BLaER1 treated with 17β-estradiol and CSF1 and Interleukin-3, amounts not matched to agents 10 nM and 100 nM (cell line): Measurements from ENCODE around the gene S100P.

Source experiments
- H3K27ac ChIP-seq, 11 experiments: shearing (Covaris generic); formaldehyde crosslinking; 2 replicates each; pipeline ENCODE4 v1.8.1; 2022
- H3K27me3 ChIP-seq, 11 experiments: shearing (Covaris generic); formaldehyde crosslinking; 2 replicates each; pipeline ENCODE4 v1.8.1; 2022
- H3K36me3 ChIP-seq, 11 experiments: shearing (Covaris generic); formaldehyde crosslinking; 2 replicates each; pipeline ENCODE4 v1.8.1; 2022
- H3K4me1 ChIP-seq, 10 experiments: shearing (Covaris generic); formaldehyde crosslinking; 2 replicates each; pipeline ENCODE4 v1.8.1; 2022
- H3K4me2 ChIP-seq, 11 experiments: shearing (Covaris generic); formaldehyde crosslinking; 2 replicates each; pipeline ENCODE4 v1.8.1; 2022
- H3K4me3 ChIP-seq, 10 experiments: shearing (Covaris generic); formaldehyde crosslinking; 2 replicates each; pipeline ENCODE4 v1.8.1; 2022
- H3K9ac ChIP-seq, 11 experiments: shearing (Covaris generic); formaldehyde crosslinking; 2 replicates each; pipeline ENCODE4 v1.8.1; 2022
- H3K9me3 ChIP-seq, 11 experiments: shearing (Covaris generic); formaldehyde crosslinking; replicated peaks in 1 of 11; 2 replicates each; pipeline ENCODE4 v1.8.1; 2022
- H4K20me1 ChIP-seq, 11 experiments: shearing (Covaris generic); formaldehyde crosslinking; 2 replicates each; pipeline ENCODE4 v1.8.1; 2022
- Cebpa-rat ChIP-seq, 11 experiments: shearing (Covaris generic); IDR thresholded peaks; 2 replicates each; pipeline ENCODE4 v1.8.1; 2022

S100P gene

DNA sequence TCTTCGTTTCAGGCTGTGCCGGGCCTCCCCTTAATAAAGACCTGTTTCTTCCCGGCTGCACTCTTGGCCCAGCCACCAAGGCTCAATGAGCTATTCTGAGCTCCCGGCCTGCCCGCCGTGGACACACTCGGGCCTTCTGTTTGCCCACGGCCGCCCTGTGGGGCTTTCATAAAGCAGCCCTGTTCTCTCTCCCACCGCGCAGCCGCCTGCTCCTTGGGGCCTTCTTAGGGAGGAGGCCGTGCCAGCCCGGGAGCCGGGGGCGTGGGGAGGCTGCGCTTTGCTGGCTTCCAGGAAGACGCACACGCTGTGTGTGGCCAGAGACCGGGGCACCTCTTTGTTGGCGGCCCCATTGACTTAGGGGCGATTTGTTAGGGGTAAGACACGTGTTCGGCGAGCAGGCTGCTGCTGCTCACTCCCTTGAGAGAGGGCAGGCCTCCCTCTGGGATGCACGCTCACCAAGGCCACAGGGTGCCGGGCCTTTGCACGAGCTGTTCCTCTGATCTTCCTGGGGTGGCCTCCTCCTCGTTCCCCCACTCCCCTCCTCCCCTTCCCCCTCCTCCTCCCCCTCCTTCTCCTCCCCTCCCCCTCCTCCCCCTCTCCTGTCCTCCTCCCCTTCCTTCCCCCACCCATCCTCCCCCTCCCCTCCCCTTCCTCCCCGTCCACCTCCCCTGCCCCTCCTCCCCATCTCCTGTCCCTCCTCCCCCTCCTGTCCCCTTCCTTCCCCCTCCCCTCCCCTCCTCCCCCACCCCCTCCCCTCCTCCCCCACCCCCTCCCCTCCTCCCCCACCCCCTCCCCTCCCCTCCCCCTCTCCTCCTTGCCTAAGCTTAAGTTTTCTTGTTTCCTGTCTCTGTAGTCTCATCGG lies 33.6 kb downstream of the S100P start:
- H3K4me2 ChIP-seq = peak overlapping the region; percentile 76 to 91 (median 86)
- H3K9ac ChIP-seq = peak overlapping the region; percentile 23 to 78 (median 71); a peak in 19 of 22 replicates
- peak overlapping the region in 8 of 10 experiments; percentile 4 to 41 (median 23); a peak in 6 of 20 replicates for H3K4me3 ChIP-seq
- H3K4me1 ChIP-seq = peaks cover 25 to 42% (median 35%) of the 10 kb centered on the region in 10 experiments
- no peaks in the 10 kb centered on the region for H3K9me3 ChIP-seq
- no peaks in the 10 kb centered on the region for H4K20me1 ChIP-seq
- H3K36me3 ChIP-seq = no peaks in the 10 kb centered on the region
- H3K27ac ChIP-seq = peak overlapping the region; percentile 33 to 85 (median 70); a peak in 21 of 22 replicates
- H3K27me3 ChIP-seq = no peaks in the 10 kb centered on the region
- TF ChIP-seq Cebpa-rat (IDR thresholded peaks at IDR 0.05) = no peak

DNA sequence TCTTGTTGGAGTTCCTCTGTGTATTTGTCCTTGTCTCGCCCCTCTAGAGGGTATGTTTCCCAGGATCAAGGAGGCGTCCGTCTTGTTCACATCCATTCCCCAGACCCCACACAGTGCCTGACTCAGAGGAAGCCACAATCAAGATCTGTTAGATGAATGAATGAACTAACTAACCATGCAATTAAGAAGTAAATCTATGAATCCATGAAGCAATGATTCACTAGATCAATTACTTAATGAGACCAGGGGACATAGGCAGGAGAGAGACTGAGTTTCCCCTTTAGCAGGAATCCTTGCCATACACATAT lies 34.2 kb downstream of the S100P start:
- Histone ChIP-seq H4K20me1 (no peaks in the 10 kb centered on the region), H3K27ac (peak overlapping the region in 3 of 11 experiments; percentile 14 to 53 (median 43); a peak in 7 of 22 replicates), H3K4me2 (peak overlapping the region; percentile 36 to 84 (median 73)), H3K27me3 (no peaks in the 10 kb centered on the region), H3K9ac (no peak overlapping the region), H3K36me3 (no peaks in the 10 kb centered on the region), H3K9me3 (no peaks in the 10 kb centered on the region), H3K4me1 (peaks cover 31 to 48% (median 41%) of the 10 kb centered on the region in 10 experiments), H3K4me3 (no peak overlapping the region)
- no peak for TF ChIP-seq Cebpa-rat (IDR thresholded peaks at IDR 0.05)

DNA sequence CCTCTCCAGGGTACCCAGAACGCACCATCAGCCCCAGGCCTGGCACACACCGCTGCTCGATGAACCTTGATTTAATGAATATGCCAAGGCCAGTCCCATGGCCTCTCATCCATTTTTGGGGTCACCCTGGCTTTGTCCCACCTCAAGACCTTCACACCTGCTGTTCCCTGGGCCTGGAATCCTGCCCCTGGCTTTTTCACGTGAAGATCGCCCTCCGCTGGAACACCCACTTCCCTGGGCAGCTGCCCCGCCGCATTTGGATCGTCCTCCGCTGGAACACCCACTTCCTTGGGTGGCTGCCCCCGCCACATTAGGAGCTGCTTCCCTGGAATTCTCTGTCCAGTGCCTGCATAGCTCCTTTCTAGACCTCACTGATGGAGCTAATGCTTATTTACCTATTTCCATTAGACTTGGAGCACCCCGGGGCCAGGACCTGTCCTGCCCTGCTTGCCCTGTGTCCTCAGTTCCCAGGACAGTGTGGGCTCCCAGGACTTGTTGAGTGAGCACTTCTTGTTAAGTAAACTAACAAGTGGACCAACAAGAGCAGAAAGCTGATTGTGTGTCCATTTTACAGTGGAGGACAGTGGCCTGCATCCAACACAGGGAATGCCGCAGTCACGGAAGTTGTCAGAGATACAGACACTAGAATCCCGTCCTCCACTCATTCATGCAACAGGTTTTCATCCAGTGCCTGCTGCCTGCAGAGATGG lies 34.8 kb downstream of the S100P start:
- H3K36me3 ChIP-seq = no peaks in the 10 kb centered on the region
- H3K4me2 ChIP-seq = peak overlapping the region; percentile 36 to 84 (median 73)
- no peaks in the 10 kb centered on the region for H4K20me1 ChIP-seq
- no peak overlapping the region for H3K4me3 ChIP-seq
- H3K9ac ChIP-seq = peak overlapping the region in 1 of 11 experiments; percentile 34; a peak in 3 of 22 replicates
- peak overlapping the region in 3 of 11 experiments; percentile 14 to 53 (median 43); a peak in 7 of 22 replicates for H3K27ac ChIP-seq
- no peak for TF ChIP-seq Cebpa-rat (IDR thresholded peaks at IDR 0.05)
- no peaks in the 10 kb centered on the region for H3K27me3 ChIP-seq
- peaks cover 37 to 54% (median 43%) of the 10 kb centered on the region in 10 experiments for H3K4me1 ChIP-seq
- H3K9me3 ChIP-seq = no peaks in the 10 kb centered on the region

DNA sequence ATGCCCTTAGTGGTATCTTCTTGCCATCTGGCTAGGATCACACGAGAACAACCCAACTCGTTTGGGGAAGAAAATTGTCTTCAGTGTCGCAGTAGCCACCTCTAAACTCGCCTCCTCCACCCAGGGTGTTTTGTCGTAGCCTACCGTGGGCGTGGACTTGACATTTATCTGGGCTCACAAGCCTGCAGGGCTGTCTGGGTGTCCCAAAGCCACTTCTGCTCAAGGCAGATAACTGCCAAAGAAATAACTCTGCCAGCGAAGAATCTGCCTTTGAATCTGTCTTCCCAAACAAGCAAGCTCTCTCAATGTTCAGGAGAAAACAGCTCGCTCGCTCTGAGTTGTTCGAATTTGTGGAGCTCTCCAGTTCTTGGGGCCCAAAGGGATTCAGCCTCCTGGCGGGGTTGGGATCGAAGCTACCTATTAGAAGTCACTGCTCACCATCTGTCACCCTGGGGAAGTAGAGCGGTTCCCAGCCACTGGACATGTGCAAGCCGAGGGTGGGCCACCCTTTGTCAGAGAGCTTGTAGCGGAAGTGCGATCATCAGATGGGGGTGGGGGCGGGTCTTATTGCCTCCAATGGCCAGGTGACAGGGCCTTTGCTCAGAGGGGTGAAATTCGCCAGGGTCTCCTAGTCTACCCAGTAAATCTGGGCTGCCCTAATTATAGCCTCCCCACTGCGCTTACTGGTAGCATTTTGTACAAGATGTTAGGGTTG lies 37.1 kb downstream of the S100P start:
- no peaks in the 10 kb centered on the region for H3K36me3 ChIP-seq
- H3K9ac ChIP-seq = no peak overlapping the region
- peaks cover 37 to 61% (median 41%) of the 10 kb centered on the region in 10 experiments for H3K4me1 ChIP-seq
- no peak overlapping the region for H3K4me3 ChIP-seq
- no peak for TF ChIP-seq Cebpa-rat (IDR thresholded peaks at IDR 0.05)
- no peaks in the 10 kb centered on the region for H3K27me3 ChIP-seq
- H4K20me1 ChIP-seq = no peaks in the 10 kb centered on the region
- peak overlapping the region in 4 of 11 experiments; percentile 13 to 29 (median 18); a peak in 4 of 22 replicates for H3K4me2 ChIP-seq
- H3K27ac ChIP-seq = peak overlapping the region in 1 of 11 experiments; percentile 27; a peak in 1 of 22 replicates
- H3K9me3 ChIP-seq = no peaks in the 10 kb centered on the region

DNA sequence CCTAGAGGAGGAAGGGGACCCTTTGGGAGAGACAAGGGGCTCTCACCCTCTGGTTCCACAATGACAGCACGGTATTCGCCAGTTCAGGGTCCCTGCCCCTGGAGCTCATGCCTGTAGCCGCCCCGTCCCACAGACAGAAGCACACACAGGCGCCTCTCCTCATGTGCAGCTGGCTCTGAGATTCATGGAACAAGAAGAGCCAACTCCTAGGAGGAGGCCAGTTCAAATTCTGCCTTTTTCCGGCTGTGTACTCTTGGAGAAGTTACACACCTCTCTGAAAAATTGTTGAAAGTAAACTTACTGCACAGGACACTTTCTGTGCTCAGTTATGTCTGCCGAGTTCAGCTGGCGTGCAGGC lies 37.6 kb downstream of the S100P start:
- no peak for TF ChIP-seq Cebpa-rat (IDR thresholded peaks at IDR 0.05)
- Histone ChIP-seq H3K9ac (no peak overlapping the region), H3K4me3 (no peak overlapping the region), H4K20me1 (no peaks in the 10 kb centered on the region), H3K4me1 (peaks cover 37 to 61% (median 41%) of the 10 kb centered on the region in 10 experiments), H3K9me3 (no peaks in the 10 kb centered on the region), H3K27me3 (no peaks in the 10 kb centered on the region), H3K27ac (0 out of 22 replicates have a peak overlapping the region, but pooled peaks of 1 of the 11 experiments have one; percentile 68), H3K4me2 (peak overlapping the region in 1 of 11 experiments; percentile 13; a peak in 1 of 22 replicates), H3K36me3 (no peaks in the 10 kb centered on the region)

DNA sequence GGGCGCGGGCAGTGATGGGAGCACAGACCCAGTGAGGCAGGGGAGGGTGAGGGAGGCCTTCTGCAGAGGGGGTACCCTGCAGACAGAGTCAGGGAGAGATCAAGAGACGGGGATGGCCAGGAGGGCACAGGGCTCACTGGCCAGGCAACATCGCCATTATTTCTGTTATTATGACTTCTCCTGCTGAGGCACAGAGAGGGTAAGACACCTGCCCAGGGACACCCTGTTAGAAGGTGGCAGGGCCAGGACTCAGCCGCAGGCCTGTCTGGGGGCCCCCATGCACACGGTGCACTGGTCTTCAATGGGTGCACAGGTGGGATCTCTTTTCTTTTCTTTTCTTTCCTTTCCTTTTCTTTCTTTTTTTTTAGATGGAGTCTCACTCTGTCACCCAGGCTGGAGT lies 38.1 kb downstream of the S100P start:
- Histone ChIP-seq H3K36me3 (no peaks in the 10 kb centered on the region), H3K4me3 (no peak overlapping the region), H3K9me3 (no peaks in the 10 kb centered on the region), H3K27ac (peak overlapping the region in 1 of 11 experiments; percentile 68; a peak in 2 of 22 replicates), H3K9ac (no peak overlapping the region), H4K20me1 (no peaks in the 10 kb centered on the region), H3K4me1 (peaks cover 34 to 57% (median 36%) of the 10 kb centered on the region in 10 experiments), H3K4me2 (no peak overlapping the region; a peak in 1 of 22 replicates), H3K27me3 (no peaks in the 10 kb centered on the region)
- TF ChIP-seq Cebpa-rat (IDR thresholded peaks at IDR 0.05) = no peak

DNA sequence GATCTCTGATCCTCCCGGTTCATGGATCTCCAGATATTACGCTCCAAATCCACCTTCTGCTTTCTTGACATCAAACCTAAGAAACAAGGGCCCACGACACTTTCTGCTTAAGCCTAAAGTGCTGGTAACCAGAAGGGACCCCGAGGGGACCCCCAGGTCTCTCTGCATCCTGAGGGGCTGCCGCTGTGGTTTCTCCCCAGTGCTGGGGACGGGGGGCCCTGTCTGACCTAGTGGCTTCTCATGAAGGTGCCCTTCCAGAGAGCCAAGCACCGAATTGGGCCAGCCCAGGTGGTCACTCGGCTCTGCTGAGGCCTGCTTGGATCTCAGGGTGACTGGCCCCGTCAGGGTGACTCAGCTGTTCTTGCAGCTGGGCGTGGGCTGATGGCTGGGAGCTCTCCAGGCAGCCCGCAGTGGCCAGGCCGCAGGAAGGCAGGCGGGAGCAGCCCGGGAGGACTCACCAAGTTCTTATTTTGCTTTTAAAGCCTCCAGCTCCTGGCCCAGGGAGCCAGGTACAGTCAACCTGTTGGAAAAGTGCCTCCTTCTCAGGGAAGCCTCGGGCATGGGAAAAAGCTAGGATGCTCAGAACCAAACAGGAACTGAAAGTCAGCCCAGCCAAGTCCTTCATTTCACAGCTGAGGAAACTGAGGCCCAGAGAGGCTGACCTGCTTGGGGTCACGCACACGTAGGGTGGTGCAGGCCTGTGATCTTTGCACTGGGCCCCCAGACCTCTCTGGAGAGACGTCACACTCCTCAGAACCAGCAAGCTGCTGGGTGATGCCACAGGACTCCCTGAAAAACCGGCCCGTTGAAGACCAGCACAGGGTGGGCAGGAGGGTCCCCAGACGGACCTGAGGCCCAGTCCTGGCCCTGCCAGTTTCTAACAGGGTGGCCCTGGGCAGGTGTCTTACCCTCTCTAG lies 39.0 kb downstream of the S100P start:
- Histone ChIP-seq H3K4me3 (no peak overlapping the region), H3K9ac (peak overlapping the region in 5 of 11 experiments; percentile 10 to 29 (median 23); a peak in 3 of 22 replicates), H3K36me3 (no peaks in the 10 kb centered on the region), H4K20me1 (no peaks in the 10 kb centered on the region), H3K4me2 (peak overlapping the region in 10 of 11 experiments; percentile 23 to 76 (median 62); a peak in 15 of 22 replicates), H3K27ac (peak overlapping the region in 10 of 11 experiments; percentile 7 to 68 (median 50); a peak in 14 of 22 replicates), H3K9me3 (no peaks in the 10 kb centered on the region), H3K27me3 (no peaks in the 10 kb centered on the region), H3K4me1 (peaks cover 28 to 52% (median 30%) of the 10 kb centered on the region in 10 experiments)
- TF ChIP-seq Cebpa-rat (IDR thresholded peaks at IDR 0.05) = no peak
